SK-N-MC (cell line): ENCODE data around the gene RIMBP2.

Experiments used
- DNase-seq: peaks from one replicate; pipeline ENCODE4 v3.0.0-alpha.2; 2011; ENCODE audit warnings: low read depth, low spot score
- H3K27ac ChIP-seq: fragments of 200-600 bp; sonication (generic); 2 replicates; pipeline ENCODE4 v1.5.1; 2016; ENCODE audit warnings: mixed run types
- H3K36me3 ChIP-seq: fragments of 200-600 bp; sonication (generic); 2 replicates; pipeline ENCODE4 v1.6.1; 2017; ENCODE audit warnings: antibody characterized with exemption, low read length, mixed read lengths; ENCODE audit not compliant: insufficient read depth
- H3K4me3 ChIP-seq: fragments of 200-600 bp; sonication (generic); 2 replicates; pipeline ENCODE4 v1.5.1; 2016
- H3K9ac ChIP-seq: fragments of 200-600 bp; sonication (generic); 2 replicates; pipeline ENCODE4 v1.8.0; 2017; ENCODE audit warnings: mixed run types, mixed read lengths; ENCODE audit not compliant: insufficient read length
- H3K9me3 ChIP-seq: fragments of 200-600 bp; sonication (generic); 2 replicates; pipeline ENCODE4 v1.6.1; 2017; ENCODE audit warnings: low read depth, mild to moderate bottlenecking, antibody characterized with exemption, low read length, moderate library complexity, mixed read lengths
- EZH2 ChIP-seq: fragments of 200-600 bp; sonication (generic); IDR thresholded peaks from one replicate; pipeline ENCODE4 v1.6.1; 2017; ENCODE audit warnings: antibody characterized with exemption
- FOXP2 ChIP-seq: optimal IDR thresholded peaks from 2 replicates; pipeline ENCODE3; 2011; ENCODE audit warnings: mild to moderate bottlenecking, moderate library complexity; ENCODE audit not compliant: insufficient read depth; ENCODE audit errors: extremely low read length, control extremely low read depth
- POLR2AphosphoS5 ChIP-seq: IDR thresholded peaks from 2 replicates; pipeline ENCODE4 v1.6.1; 2012; ENCODE audit warnings: mild to moderate bottlenecking, low read depth, low read length, borderline replicate concordance

Gene RIMBP2

DNA sequence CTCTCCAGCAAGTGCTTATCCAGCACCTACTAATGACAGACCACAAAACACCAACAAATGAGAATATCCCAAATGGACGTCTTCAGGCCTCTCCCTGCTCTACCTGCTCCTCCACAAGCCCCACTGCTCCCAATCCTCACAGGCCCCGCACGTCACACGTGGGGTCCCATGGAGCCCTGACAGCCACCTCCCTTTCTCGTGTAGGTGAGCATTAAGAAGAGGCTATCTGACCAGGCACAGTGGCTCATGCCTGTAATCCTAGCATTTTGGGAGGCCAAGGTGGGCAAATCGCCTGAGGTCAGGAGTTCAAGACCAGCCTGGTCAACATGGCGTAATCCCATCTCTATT, 5.4 kb downstream of the RIMBP2 start:
- no peak overlapping the region for H3K27ac ChIP-seq
- no peaks in the 10 kb centered on the region for H3K36me3 ChIP-seq
- no peak overlapping the region for H3K9ac ChIP-seq
- H3K9me3 ChIP-seq, result no peaks in the 10 kb centered on the region
- DNase-seq, result no peak
- no peak overlapping the region for H3K4me3 ChIP-seq
- TF ChIP-seq POLR2AphosphoS5 (no peak), FOXP2 (no peak), EZH2 (no peak)

DNA sequence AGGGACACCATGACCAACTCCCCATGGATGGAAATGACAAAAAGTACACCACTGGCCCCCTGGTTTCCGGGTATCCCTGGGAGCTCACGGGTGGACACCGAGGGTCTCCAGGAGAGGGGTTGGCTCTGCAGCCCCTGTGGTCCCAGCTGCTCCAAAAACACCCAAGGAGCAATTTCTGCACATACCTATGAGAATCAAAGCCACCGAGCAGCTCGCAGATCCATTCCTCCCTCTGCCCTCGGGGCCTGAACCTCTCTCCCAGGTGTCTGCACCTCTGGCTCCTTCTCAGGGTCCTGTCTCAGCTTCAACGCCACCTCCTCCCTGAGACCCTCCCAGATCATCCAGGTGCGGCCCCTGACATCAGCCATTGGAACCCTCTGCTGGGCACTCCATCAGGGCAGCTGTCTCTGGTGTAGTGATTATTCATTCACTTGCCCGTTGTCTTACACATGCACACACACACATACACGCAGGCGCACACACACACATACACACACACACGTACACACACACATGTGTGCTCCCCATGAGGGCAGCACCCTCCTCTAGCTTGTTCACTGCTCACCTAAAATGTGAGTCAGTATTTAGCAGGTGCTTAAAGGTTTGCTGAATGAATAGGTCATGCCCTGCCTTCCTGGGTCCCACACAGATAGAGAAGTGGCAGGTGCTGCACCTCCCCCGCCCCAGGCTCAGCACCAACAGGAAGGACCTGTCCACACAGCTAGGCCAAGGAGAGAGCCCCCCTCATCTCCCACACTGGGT, 5.9 kb downstream of the RIMBP2 start:
- TF ChIP-seq FOXP2 (no peak), POLR2AphosphoS5 (no peak), EZH2 (no peak)
- Histone ChIP-seq H3K27ac (no peak overlapping the region), H3K4me3 (no peak overlapping the region), H3K36me3 (no peaks in the 10 kb centered on the region), H3K9me3 (no peaks in the 10 kb centered on the region), H3K9ac (no peak overlapping the region)
- no peak for DNase-seq

DNA sequence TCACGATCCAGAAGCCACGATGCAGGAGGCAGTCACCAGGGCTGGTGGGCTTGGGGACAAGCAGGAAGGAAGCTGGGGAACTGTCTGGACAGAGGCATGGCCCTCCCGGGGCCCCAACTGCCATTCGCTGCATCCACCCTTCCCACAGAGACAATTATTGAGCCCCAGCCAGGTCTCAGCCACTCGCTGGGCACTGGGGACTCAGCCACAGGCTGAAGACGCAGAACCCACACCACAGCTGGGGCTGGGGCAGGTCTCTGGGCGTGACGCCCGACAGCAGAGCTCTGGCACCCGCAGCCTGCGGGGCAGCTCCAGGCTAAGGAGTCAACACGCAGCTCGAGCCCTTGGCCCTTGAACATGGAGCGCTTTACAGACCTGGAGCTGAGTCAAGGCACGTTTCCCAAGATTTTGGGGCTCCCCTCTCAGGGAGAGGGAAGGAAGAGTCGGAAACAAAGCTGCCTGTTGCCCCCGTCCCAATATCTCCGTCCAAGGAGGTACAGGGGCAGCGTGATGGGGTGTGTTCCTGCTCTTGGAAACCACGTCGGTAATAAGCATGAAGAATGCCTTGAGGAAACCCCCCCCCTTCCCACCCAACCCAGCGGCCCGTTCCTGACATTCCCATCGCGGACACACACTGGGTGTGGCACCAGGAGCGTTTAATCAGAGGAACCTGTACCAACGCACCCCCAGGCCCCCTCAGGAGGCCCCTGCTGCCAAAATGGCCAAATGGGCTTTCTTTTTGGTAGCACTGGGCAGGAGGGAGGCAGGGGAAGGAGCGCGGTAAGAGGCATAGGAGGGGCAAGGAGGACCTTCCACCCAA, 6.7 kb downstream of the RIMBP2 start:
- Histone ChIP-seq H3K27ac (no peak overlapping the region), H3K9ac (no peak overlapping the region), H3K9me3 (no peaks in the 10 kb centered on the region), H3K4me3 (no peak overlapping the region), H3K36me3 (no peaks in the 10 kb centered on the region)
- TF ChIP-seq FOXP2 (no peak), EZH2 (no peak), POLR2AphosphoS5 (no peak)
- DNase-seq, result no peak

DNA sequence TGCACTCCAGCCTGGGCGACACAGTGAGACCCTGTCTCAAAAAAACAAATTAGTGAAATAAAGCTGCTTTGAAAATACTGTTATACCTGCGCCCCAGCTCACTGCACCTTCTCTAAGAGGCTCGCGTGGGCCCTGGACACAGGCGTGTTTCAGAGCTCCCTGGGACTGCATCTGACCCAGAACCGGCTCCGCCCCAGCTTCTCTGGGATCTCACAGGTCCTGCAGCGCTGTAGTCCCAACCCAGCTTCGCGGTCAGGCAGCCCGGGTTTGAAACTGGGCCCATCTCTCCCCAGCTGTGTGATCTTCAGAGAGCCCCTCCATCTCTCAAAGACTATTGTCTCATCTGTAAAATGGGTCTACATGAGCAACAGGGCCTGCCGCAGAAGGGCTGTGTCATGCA, 7.5 kb downstream of the RIMBP2 start:
- H3K4me3 ChIP-seq, result no peak overlapping the region
- H3K9ac ChIP-seq, result no peak overlapping the region
- no peak overlapping the region for H3K27ac ChIP-seq
- TF ChIP-seq FOXP2 (no peak), EZH2 (no peak), POLR2AphosphoS5 (no peak)
- DNase-seq, result no peak
- no peaks in the 10 kb centered on the region for H3K36me3 ChIP-seq
- no peaks in the 10 kb centered on the region for H3K9me3 ChIP-seq

DNA sequence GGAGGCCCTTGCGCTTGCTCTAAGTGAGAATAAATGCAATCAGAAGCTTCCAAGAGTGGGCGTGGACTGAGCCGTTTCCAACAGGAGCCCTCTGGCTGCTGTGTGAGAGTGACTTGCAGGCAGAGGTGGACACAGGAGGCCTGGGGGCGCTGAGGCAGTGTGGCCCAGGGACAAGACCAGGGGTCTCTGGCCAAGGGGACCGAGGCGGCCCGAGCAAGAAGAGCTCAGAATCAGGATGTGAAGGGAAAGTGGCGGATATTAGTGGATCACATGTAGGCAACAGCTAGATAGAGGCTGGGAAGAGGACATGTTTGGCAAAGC, 8.6 kb downstream of the RIMBP2 start:
- no peaks in the 10 kb centered on the region for H3K9me3 ChIP-seq
- H3K4me3 ChIP-seq, result no peak overlapping the region
- H3K27ac ChIP-seq, result no peak overlapping the region
- DNase-seq, result no peak
- no peak overlapping the region for H3K9ac ChIP-seq
- no peaks in the 10 kb centered on the region for H3K36me3 ChIP-seq
- no peak for TF ChIP-seq POLR2AphosphoS5

DNA sequence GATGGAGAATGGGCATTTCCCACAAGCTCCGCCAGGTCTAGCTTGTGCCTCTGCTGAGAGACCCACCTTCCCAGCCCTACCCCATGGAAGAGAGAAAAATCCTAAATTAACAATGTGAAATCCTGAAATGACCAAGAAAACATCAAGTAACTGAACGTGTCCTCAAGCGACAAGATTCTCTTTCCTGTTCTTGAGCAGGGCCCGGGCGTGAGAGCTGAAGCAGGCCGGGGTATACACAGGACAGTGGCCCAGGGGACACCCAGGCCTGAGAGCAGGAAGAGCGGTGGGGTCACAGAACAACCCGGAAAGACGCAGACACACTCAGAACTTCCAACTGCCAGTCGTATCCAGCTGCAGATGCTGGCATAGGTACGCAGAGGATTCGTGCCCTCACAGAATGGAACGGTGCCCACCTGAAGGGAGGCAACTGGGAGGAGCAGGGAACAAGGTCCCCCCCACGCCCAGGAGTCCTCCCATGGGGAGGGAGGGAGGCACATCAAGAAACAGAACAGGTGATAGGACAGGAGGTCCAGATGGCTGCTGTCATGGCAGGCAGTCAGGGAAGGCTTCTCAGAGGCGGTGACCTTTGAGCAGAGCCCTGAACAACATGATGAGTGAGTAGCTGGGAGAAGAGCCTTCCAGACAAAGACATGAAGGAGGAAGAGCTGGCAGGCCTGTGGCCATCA, 9.1 kb downstream of the RIMBP2 start:
- DNase-seq, result no peak
- no peaks in the 10 kb centered on the region for H3K36me3 ChIP-seq
- no peaks in the 10 kb centered on the region for H3K9me3 ChIP-seq
- H3K9ac ChIP-seq, result no peak overlapping the region
- H3K4me3 ChIP-seq, result no peak overlapping the region
- TF ChIP-seq POLR2AphosphoS5 (no peak), FOXP2 (no peak), EZH2 (no peak)
- no peak overlapping the region for H3K27ac ChIP-seq

DNA sequence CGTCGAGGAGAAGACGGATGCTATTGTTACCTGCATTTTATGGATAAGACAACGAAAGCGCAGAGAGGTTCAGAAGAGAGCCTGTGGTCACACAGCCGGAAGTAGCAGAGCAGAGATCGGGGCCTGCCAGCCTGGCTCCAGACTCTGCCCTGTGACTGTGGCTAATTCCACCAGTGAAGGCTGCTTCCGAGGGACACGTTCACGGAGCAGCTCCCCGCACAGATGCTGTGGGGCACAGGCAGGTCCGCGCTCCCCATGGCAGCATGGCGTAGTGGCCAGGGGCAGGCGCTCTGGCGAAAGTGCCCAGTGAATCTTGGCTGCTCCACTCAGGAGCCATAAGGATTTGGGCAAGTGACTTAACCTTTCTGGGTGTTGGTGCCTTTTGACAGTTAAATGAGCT, 9.8 kb downstream of the RIMBP2 start:
- no peaks in the 10 kb centered on the region for H3K36me3 ChIP-seq
- no peak for DNase-seq
- H3K9ac ChIP-seq, result no peak overlapping the region
- no peak for TF ChIP-seq EZH2
- no peak for TF ChIP-seq POLR2AphosphoS5
- no peak for TF ChIP-seq FOXP2
- no peak overlapping the region for H3K4me3 ChIP-seq
- no peaks in the 10 kb centered on the region for H3K9me3 ChIP-seq
- H3K27ac ChIP-seq, result no peak overlapping the region

DNA sequence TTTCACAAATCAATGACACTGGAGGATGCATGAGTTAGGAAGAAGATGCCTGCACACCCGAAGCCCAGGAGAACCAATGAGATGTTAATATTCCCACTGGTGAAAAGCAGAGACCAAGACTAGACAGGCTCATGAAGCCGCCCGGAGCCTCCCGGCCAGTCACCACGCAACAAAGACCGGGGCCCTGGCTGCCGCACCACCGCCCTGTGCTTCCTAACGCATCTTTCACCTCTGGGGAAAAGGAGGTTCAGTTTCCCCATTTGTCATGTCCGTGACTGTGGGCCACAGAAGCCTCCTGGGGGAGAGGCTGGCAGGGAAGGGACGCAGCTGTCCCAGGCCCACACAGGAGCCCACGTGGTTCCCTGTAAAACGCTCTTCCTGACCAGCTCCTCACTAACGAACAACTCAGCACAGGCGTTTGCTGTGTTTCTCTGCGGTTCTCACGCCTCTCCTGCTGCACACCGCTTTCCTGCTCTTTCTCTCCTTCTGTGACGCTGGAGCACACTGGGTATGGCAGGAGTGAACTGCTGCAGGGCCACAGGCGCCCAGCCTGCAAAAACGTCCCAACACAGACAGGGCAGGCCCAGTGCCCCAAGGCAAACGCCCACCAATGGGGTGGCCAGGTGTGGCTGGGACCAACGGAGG, 10.8 kb downstream of the RIMBP2 start:
- Histone ChIP-seq H3K4me3 (no peak overlapping the region), H3K27ac (no peak overlapping the region), H3K9me3 (no peaks in the 10 kb centered on the region), H3K36me3 (no peaks in the 10 kb centered on the region), H3K9ac (no peak overlapping the region)
- no peak for DNase-seq
- TF ChIP-seq EZH2 (no peak), FOXP2 (no peak), POLR2AphosphoS5 (no peak)

DNA sequence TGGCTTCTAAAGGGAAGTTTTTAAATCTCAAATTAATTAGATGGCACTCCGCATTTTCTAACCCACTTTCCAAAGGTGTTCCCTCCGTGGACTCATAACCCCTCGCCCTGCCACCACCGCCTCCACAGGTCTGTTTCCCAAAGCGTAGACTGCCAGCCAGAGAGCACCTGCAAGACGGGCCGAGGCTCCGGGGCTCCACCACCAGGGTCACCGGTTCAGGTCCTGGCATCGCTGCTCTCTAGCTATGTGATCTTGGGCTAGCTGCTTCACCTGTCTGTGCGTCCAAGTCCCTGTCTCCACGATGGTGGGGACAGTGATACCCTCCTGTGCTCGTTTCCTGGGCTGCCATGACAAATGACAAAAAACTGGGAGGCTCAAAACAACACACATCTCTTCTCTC, 11.5 kb downstream of the RIMBP2 start:
- H3K9ac ChIP-seq, result no peak overlapping the region

More for the DNA sequence above, 11.5 kb downstream of the RIMBP2 start:
- no peak for DNase-seq
- Histone ChIP-seq H3K9me3 (no peaks in the 10 kb centered on the region), H3K4me3 (no peak overlapping the region), H3K27ac (no peak overlapping the region), H3K36me3 (no peaks in the 10 kb centered on the region)
- TF ChIP-seq FOXP2 (no peak), POLR2AphosphoS5 (no peak), EZH2 (no peak)
